Renal cortical epithelial cell (primary cell): ENCODE results near the gene ZNF768. TPM values are rescaled to one million over a fixed set of nuclear protein-coding genes. Genes with fewer than 3 reads are reported as not detected.
"Not testable (repeated sequence)": the region's sequence is repeated elsewhere in the genome, so short reads cannot be mapped to it uniquely, and the experiment has no call there.

Experiments
- DNase-seq: peaks from one replicate; pipeline ENCODE4 v3.0.0-alpha.2; 2011; ENCODE audit warnings: low read depth
- total RNA-seq: library from RNA; depleted of rRNA; stranded (reverse); fragments of >200 nt; gene quantifications from 2 replicates; pipeline ENCODE4 v1.2.3, GENCODE V29; 2014

ZNF768 gene
- total RNA-seq, 1 donor from 2014 or later, result 24.0 TPM

- DNase-seq, result no peak
Observed at GRCh38 chr16:30533146-30533522, 6.8 kb upstream of the ZNF768 start.

- DNase-seq, result no peak
Observed at GRCh38 chr16:30532285-30533145, 6.1 kb upstream of the ZNF768 start.

DNA sequence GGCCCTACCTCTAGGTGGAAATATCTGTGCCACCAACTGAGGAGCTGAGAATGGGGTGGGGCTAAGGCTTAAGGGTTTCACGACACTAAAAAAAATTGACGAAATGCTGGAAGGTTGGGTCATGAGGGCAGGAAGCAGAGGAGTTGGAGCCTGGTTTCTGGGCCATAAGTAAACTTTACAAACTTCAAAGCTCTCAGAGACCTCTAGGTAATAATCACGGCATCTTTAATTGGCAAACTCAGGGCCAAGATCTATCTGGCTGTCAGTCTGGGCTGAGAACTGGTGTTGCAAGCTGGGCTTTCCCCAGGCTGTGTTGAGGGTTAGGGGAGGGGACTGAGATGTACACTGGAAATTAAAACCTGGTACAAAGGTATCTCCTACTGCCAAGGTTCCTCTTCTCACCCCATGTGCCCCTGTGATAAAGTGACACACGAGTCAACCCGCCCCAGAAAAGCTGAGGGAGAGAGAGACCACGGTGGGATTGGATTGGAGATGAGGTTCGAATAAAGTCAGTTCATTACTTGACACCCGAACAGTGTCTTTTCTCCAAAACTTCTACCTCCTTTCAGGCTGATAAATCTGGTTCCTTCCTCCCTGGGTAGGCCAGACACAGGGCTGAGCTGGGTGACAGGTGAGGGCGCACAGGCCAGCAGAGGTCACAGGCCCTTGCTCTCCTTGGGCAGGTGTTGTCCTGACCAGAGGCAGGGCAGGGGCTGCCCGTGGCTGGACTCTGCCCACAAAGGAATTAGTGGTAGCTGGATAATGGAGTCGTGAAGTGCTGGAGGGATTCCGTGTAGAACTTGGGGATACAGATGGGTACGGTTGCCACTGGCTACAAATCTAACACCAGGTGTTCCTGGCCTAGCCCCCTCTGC, 4.0 kb upstream of the ZNF768 start:
- no peak for DNase-seq

GRCh38 chr16:30528799-30529457, 2.6 kb upstream of the ZNF768 start:
- DNase-seq, result no peak

DNA sequence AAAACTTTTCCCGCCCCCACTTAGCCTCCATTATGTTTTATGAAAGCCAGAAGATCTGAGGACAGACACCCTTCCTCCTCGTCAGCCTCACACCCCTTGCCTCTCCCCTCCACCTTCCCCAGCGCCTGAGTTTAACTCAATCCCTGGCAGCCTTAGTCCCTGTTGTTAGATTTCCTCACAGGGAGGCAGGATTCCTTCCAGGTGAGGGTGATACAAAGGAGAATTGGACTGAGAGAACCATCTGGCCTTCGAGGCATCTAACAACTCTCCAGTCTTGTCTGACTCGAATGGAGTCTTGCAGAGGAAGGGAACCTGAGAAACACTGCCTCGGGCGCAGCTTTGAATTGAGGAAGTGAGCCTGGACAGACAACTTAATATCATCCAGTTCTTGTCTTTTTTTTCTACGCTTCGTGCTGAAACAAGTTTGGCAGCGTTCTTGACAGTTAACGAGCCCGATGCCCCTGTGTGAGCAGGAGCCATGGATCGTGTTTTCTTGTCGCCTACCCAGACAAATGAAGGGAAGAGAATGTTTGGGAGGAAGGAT, 1.3 kb upstream of the ZNF768 start:
- DNase-seq, result peak; percentile 20

DNA sequence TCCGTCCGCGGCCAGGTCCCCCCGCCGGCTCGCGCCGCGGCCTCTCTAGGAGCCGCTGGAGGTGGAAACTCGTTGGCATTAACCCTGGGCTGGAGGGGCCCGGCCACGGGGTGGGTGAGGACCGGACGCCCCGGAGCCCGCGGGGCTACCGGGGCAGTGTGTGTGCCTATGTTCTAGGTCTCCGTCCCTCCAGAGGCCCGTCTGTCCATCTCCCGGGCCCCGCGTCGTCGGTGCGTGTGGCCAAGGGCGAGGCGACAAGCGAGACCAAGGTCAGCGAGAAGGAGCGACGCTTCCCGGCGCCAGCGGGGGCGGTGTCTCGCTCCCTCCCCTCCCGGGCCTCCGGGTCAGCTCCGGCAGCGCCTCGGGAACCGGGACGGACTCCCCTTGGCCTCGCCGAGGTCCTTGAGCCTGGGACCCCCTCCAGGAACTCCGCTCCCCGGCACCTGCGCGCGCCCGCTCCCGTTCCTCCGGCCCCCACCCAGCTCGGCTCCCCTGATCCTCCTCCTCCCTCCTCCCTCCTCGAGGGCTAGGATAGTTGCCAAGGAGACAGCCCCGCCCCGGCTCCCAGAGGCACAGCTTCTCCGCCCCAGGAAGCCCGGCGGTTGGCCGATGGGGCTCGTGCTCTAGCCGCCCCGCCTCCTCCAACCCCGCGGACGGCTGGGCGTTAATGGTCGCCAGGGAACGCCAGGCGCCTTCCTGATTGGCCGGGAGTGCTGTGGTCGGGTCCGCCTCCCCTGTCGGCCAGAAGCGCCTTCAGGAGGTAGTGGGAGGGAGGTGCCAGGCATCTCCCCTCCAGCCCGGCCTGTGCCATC, 663 bp upstream of the ZNF768 start:
- peak; percentile 88 for DNase-seq

DNA sequence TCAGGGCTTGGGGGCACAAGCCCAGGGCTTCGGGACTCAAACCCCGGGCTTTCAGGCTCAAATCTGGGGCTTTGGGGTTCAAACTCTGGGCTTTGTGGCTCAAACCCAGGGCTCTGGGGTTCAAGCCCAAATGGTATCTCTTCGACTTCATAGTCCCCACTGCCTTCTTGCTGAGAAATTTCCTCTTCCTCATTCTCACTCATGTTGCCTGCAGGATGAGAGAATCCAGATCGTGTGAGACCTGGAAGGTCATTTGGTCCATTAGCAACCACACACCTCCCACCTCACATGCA, 576 bp downstream of the ZNF768 start:
- DNase-seq, result peak; percentile 20

GRCh38 chr16:30524575-30525568, 1.5 kb downstream of the ZNF768 start:
- no peak for DNase-seq

DNA sequence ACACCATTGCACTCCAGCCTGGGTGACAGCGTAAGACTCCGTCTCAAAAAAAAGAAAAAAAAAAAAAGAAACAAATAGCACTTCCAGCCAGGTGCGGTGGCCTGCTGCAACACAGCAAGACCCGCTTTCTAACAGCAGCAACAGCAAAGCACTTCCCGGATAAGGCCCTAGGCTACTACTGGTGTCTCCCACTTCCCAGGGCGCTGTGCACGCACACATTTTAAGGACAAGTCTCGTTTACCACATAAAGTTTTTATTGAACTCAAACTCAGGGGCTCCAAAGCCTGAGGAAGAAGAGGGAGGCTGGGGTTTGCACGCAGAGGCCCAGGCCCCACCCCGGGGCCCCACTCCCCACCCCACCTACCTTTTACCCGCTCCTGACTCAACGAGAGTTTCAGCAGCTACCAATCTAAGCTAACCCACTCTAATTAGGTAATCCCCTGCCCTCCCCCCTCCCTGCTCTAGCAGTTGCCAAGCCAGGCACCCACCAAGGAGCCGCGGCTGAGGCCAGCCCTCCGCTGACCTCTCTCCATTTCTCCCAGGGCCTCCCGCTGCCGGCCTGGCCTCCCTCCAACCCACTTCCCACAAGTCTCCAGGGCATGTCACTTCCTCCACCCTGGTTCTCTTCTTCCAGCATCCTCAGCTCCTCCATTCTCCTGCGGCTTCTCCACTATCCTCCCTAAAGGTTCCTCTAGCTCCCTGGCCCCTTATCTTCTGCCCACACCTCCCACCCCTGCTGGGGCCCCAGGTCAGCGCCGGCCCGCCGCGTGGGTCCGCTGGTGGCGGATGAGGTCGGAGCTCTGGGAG, 2.4 kb downstream of the ZNF768 start:
- no peak for DNase-seq

- DNase-seq, result not testable (repeated sequence)
Observed at GRCh38 chr16:30522702-30523463, 3.5 kb downstream of the ZNF768 start.

DNA sequence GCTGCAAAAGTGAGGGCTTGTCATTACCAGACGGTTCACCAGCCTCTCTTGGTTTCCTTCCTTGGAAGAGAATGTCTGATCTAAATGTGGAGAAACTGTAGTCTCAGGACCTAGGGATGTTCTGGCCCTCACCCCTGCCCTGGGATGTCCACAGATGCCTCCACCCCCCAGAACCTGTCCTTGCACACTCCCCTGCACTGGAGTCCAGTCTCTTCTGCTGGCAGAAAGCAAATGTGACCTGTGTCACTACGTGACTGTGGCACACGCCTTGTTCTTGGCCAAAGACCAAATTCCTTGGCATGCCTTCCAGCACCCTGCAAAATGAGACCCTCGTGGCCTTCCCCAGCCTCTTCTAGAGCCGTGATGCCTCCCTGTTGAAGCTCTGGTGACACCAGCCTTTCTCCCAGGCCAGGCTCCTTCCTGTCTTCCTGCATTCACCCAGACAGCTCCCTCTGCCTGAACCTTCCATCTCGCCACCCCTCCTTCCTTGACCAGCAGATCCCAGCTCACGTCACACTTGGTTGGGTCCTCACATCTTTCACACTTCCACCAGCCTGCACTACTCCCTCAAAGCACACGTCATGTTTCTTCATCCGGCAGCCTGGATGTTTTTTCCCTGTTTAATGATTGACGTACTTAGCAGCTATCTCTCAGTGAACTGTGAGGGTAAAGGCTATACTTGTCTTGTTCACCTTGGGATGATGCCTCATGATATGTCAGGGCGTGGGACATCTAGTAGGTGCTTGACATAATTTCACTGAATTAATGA, 4.3 kb downstream of the ZNF768 start:
- peak; percentile 90 for DNase-seq

DNA sequence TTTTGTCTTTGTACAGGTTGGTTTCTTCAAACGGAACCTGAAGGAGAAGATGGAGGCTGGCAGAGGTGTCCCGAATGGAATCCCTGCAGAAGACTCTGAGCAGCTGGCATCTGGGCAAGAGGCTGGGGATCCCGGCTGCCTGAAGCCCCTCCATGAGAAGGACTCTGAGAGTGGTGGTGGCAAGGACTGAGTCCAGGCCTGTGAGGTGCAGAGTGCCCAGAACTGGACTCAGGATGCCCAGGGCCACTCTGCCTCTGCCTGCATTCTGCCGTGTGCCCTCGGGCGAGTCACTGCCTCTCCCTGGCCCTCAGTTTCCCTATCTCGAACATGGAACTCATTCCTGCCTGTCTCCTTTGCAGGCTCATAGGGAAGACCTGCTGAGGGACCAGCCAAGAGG, 4.9 kb downstream of the ZNF768 start:
- DNase-seq, result no peak

DNA sequence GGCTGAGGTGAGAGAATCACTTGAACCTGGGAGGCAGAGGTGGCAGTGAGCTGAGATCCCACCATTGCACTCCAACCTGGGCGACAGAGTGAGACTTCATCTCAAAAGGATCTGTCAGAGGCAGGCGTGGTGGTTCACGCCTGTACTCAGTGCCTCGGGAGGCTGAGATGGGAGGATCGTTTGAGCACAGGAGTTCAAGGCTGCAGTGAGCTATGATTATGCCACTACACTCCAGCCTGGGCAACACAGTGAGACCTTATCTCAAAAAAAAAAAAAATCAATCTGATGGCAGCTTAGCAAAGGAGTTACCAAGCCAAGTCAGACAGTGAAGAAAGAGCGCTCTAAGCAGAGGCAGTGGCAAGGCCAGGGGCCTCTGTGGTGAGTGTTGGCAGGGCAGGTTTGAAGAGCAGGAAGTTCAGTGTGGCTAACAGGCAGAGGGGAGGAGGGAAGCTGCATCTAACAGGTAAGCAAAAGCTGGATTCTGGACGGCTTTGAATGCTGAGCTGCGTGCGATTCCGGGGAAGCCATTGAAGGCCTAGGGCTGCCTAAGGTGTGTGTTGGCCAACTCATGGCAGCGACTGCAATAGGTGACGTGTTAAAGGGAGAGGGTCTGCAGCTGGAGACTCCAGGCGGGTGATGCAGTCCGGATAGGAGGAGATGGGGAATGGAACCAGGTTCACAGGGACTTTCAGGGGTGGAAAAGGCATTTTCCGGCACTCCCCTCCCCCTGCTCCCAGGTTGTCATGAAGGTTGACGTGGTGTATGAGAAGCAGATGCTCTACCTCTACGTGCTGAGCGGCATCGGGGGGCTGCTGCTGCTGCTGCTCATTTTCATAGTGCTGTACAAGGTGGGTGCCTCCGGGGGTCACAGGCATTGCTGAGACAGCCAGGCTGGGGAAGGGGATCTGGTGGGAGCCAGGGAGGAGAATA, 7.0 kb downstream of the ZNF768 start:
- DNase-seq, result no peak

GRCh38 chr16:30518552-30518951, 7.8 kb downstream of the ZNF768 start:
- DNase-seq, result no peak

DNA sequence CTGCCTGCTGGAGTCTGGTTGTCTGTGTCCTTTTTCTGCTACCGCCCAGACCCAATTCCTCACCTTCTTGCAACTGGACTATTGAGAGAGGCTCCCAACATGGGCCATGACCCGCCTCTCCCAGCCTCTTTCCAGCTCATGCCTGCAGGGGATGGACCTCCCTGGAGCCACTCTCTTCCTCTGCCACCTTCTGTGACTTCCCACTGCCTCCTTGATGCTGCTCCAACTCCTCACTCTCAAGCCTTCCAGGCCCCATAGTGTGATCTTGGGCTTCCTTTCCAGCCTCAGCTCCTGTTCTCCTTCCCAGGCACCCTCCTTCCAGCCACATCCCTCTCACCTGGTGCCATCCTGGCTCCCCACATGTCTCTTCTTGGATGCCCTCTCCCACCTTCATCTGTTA, 11.1 kb downstream of the ZNF768 start:
- no peak for DNase-seq

- DNase-seq, result no peak
Observed at GRCh38 chr16:30511509-30511908, 14.9 kb downstream of the ZNF768 start.
